Measurements from ENCODE around the gene FAU. TPM values are rescaled to one million over a fixed set of nuclear protein-coding genes. Genes with fewer than 3 reads are reported as not detected.
"Not testable (repeated sequence)": the region's sequence is repeated elsewhere in the genome, so short reads cannot be mapped to it uniquely, and the experiment has no call there.

The FAU gene
- total and polyA plus RNA-seq, 4 donors: 674 to 1,172 (median 921) TPM

DNA sequence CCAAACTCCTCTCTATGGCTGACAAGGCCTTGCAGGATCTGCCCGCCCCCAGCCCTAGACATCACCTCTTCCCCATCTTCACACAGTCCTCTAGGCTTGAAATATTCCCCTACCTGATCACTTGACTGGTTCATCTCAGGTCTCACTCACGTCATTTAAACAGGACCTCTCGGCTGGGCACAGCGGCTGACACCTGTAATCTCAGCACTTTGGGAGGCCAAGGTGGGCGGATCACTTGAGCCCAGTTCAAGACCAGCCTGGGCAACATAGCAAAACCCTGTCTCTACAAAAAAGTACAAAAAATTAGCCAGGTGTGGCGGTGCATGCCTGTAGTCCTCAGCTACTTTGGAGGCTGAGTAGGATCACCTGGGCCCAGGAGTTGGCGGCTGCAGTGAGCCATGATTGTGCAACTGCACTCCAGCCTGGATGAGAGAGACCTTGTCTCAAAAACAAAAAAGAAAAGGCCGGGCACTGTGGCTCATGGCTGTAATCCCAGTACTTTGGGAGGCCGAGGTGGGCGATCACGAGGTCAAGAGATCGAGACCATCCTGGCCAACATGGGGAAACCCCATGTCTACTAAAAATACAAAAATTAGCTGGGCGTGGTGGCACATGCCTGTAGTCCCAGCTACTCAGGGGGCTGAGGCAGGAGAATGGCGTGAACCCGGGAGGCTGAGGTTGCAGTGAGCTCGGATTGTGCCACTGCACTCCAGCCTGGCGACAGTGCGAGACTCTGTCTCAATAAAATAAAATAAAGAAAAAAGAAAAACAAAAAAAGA, 2.9 kb downstream of the FAU start:
- H3K36me3 ChIP-seq (ENCODE audit: control insufficient read depth in 1 of 2, insufficient read depth in 2 of 2, low read length in 1 of 2): not testable (repeated sequence)

DNA sequence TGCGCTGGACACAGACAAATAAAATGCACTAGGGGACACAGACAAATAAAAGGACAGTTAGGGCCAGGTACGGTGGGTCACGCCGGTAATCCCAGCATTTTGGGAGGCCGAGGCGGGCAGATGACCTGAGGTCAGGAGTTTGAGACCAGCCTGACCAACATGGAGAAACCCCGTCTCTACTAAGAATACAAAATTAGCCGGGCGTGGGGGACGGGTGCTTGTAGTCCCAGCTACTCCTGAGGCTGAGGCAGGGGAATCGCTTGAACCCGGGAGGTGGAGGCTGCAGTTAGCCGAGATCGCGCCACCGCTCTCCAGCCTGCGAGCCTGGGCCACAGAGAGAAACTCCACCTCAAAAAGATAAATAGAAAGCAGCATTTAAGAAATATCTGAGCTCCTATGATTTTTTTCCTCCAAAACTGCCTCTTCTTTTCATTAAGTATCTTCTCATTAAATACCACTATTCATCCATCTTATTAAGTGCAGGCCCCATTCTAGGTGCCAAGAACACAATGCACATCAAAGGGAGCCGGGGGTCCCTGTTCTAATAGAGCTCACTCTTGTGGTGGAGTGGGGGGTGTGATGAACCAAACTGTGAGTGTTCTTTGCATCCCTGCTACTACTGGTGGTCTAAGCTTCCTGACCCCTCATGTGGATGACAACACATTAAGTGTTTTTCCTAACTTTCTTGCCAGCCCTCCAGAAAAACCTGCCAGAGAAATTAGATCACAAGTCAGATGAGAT, 3.7 kb downstream of the FAU start:
- Histone ChIP-seq H3K9me3 (ENCODE audit: control insufficient read depth, low read length) (no peaks in the 10 kb centered on the region), H3K4me3 (ENCODE audit: low read length in 2 of 2) (no peak overlapping the region), H3K27me3 (ENCODE audit: control insufficient read depth in 1 of 2, insufficient read depth in 2 of 2, low read length in 1 of 2) (no peaks in the 10 kb centered on the region), H3K27ac (ENCODE audit: low read depth in 1 of 2, low read length in 2 of 2) (no peak overlapping the region), H3K36me3 (ENCODE audit: control insufficient read depth in 1 of 2, insufficient read depth in 2 of 2, low read length in 1 of 2) (no peaks in the 10 kb centered on the region), H3K4me1 (ENCODE audit: control insufficient read depth in 1 of 2, insufficient read depth in 2 of 2, low read length in 2 of 2) (no peaks in the 10 kb centered on the region)
- DNase-seq: peak in 1 of 2 donors; percentile 74
- intact Hi-C loops (cut with DNase I): loop anchor here in 1 of 2 donors (5.0 kb wide), 1 partner anchor 106 kb away; the partner anchor contains the start of gene ARL2
- no peak for ATAC-seq (ENCODE audit: low FRiP score)
- WGBS, 2 donors: 76 to 79% methylated on average over 18 of the region's 18 CpGs

More for the DNA sequence above, 2.9 kb downstream of the FAU start:
- intact Hi-C loops (cut with DNase I): loop anchor here in 1 of 2 donors (5.0 kb wide), 1 partner anchor 107 kb away; the partner anchor contains the start of gene ARL2
- not testable (repeated sequence) for H3K4me3 ChIP-seq (ENCODE audit: low read length in 2 of 2); H3K27ac ChIP-seq (ENCODE audit: low read depth in 1 of 2, low read length in 2 of 2); ATAC-seq (ENCODE audit: low FRiP score); DNase-seq; H3K9me3 ChIP-seq (ENCODE audit: control insufficient read depth, low read length); H3K4me1 ChIP-seq (ENCODE audit: control insufficient read depth in 1 of 2, insufficient read depth in 2 of 2, low read length in 2 of 2); H3K27me3 ChIP-seq (ENCODE audit: control insufficient read depth in 1 of 2, insufficient read depth in 2 of 2, low read length in 1 of 2)
- 86 to 88% methylated on average over 18 of the region's 18 CpGs for WGBS, 2 donors

DNA sequence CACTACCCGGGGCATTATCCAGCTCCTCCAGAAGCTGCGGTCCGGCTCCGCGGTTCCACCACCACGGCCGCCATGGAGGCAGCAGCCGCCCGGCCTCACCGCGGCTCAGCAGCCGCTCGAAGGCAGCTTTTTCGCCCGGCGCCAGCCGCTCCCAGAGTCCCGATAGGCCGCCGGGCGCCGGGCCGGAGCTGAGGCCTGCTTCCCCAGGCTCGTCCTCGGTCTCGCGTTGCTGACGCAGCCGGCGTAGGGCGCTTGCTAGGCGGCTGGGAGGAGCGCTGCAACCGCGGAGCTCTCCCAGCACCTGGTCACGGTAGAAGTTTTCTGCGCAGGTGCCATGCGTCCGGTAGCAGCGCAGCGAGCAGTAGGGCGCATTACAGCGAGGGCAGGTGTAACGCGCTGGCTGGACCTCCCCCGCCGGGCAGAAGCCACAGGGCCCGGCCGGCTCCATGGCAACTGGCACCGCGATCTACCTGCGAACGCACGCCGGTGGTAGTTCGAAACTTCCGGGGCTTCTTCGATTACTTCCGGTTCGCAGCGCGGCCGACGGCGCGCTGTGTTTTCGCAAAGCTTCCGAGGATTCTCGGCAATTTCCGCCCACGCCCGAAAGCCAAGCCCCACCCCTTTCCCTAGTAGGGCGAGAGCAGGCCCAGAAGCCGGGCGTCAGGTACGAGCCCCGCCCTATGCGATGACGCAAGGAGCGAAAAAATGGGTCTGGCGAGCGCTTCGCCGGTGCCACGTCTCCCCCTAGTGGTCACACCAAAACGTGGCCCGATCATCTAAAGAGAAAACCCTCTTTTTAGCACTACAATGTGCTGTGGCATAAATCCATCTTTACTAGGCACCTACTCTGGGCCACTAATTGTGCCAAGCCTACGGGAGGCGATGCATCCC, 4.5 kb downstream of the FAU start, which contains the start of gene ZNHIT2:
Gene ZNHIT2 (minus strand): TSS at position 496 of the 891 bp plus-strand sequence. CDS start 48 bp downstream, at position 448.
- ATAC-seq (ENCODE audit: low FRiP score) (peak; percentile 93), DNase-seq (peak; percentile 100)
- Histone ChIP-seq H3K4me3 (ENCODE audit: low read length in 2 of 2) (peak within 1 kb of the TSS; percentile 70 to 80), H3K4me1 (ENCODE audit: control insufficient read depth in 1 of 2, insufficient read depth in 2 of 2, low read length in 2 of 2) (no peaks in the 10 kb centered on the region), H3K36me3 (ENCODE audit: control insufficient read depth in 1 of 2, insufficient read depth in 2 of 2, low read length in 1 of 2) (no peaks in the 10 kb centered on the region), H3K27ac (ENCODE audit: low read depth in 1 of 2, low read length in 2 of 2) (peak within 1 kb of the TSS in 1 of 2 donors; percentile 71), H3K27me3 (ENCODE audit: control insufficient read depth in 1 of 2, insufficient read depth in 2 of 2, low read length in 1 of 2) (no peaks in the 10 kb centered on the region), H3K9me3 (ENCODE audit: control insufficient read depth, low read length) (no peaks in the 10 kb centered on the region)
- WGBS, 2 donors: 0% methylated on average over 87 to 89 of the region's 89 CpGs
- intact Hi-C loops (cut with DNase I): loop anchor here (2.0 to 5.0 kb wide), 3 partner anchors 63 to 105 kb away; partner anchors contain the start of genes ARL2 (in 2 of the 2) and CAPN1 (in 1 of the 2)

DNA sequence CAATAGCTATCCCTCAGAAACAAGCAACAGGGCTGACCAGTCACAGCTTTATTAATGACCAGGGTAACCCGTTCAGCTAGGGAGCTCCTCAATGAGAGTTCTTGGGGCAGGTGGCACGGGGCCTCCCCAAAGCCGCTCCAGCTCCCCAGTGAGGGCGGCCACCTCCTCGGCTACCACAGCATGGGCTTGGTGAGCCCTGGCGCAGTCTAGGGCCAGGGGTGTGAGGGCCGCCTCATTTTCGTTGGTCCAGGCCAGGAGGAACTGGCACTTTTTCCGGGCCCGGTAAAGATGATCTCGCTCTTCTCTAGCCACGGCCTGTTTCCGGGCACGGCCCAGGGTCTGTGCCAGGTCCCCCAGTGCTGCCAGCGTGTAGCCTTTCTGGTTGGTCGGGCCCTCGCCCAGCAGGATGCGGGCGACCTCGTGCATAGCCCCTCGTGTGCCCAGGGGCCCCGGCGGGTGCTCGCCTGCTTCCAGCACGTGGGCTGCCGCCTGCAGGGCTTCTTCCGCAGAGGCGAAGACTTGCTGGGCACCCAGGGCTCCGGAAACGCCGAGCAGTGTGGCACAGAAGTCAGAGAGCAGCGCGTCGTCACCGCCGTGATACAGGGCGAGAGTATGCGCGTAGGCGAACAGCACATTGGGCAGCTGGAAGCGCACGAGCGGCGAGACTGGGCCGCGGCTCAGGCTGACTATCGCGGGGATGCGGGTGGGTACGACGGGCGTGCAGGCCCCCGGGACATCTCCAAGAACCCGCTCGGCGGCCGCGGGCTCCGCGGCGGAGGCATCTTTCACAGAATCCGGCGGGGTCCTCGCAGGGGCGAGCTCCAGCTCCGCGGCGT, 5.3 kb downstream of the FAU start:
- ATAC-seq (ENCODE audit: low FRiP score): no peak
- Histone ChIP-seq H3K9me3 (ENCODE audit: control insufficient read depth, low read length) (no peaks in the 10 kb centered on the region), H3K4me3 (ENCODE audit: low read length in 2 of 2) (peak overlapping the region; percentile 70 to 80), H3K36me3 (ENCODE audit: control insufficient read depth in 1 of 2, insufficient read depth in 2 of 2, low read length in 1 of 2) (no peaks in the 10 kb centered on the region), H3K27me3 (ENCODE audit: control insufficient read depth in 1 of 2, insufficient read depth in 2 of 2, low read length in 1 of 2) (no peaks in the 10 kb centered on the region), H3K27ac (ENCODE audit: low read depth in 1 of 2, low read length in 2 of 2) (peak overlapping the region in 1 of 2 donors; percentile 71), H3K4me1 (ENCODE audit: control insufficient read depth in 1 of 2, insufficient read depth in 2 of 2, low read length in 2 of 2) (no peaks in the 10 kb centered on the region)
- peak in 1 of 2 donors; percentile 86 for DNase-seq
- intact Hi-C loops (cut with DNase I): loop anchor here (2.0 to 5.0 kb wide), 3 partner anchors 64 to 104 kb away; partner anchors contain the start of genes ARL2 (in 2 of the 2) and CAPN1 (in 1 of the 2)
- WGBS, 2 donors: 13 to 14% methylated on average over 68 of the region's 68 CpGs

DNA sequence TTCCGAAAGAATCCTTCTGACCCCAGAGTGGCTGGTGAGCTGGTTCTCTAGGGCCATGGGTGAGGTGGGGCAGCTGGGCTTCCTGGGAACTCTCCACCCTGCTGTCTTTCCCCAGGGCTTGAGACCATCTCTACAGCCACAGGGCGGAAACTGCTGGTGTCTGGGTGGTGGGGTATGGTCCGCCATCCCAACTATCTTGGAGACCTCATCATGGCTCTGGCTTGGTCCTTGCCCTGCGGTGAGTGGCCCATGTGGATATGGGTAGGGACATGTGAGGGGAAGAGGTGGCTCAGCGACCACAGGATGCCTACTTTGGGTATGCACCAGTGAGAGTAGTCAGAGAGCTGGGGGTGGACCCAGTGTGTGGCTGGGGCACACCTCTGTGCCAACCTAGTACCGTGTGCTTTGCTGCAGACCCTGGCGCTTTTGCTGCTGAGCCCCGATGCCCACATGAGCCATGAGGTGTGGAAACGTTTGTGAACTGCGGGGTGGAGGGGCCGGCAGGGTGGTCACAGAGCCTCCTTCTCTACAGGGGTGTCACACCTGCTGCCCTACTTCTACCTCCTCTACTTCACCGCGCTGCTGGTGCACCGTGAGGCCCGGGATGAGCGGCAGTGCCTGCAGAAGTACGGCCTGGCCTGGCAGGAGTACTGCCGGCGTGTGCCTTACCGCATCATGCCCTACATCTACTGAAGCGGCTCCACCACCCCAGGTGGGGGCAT, 6.4 kb downstream of the FAU start:
- H3K4me1 ChIP-seq (ENCODE audit: control insufficient read depth in 1 of 2, insufficient read depth in 2 of 2, low read length in 2 of 2): no peaks in the 10 kb centered on the region
- ATAC-seq (ENCODE audit: low FRiP score) (no peak), DNase-seq (no peak)
- H3K9me3 ChIP-seq (ENCODE audit: control insufficient read depth, low read length): no peaks in the 10 kb centered on the region
- no peak overlapping the region for H3K27ac ChIP-seq (ENCODE audit: low read depth in 1 of 2, low read length in 2 of 2)
- no peak overlapping the region for H3K4me3 ChIP-seq (ENCODE audit: low read length in 2 of 2)
- WGBS, 2 donors: 91% methylated on average over 21 of the region's 21 CpGs
- H3K27me3 ChIP-seq (ENCODE audit: control insufficient read depth in 1 of 2, insufficient read depth in 2 of 2, low read length in 1 of 2): no peaks in the 10 kb centered on the region
- H3K36me3 ChIP-seq (ENCODE audit: control insufficient read depth in 1 of 2, insufficient read depth in 2 of 2, low read length in 1 of 2): no peaks in the 10 kb centered on the region
- intact Hi-C loops (cut with DNase I): loop anchor here (2.0 to 5.0 kb wide), 3 partner anchors 65 to 103 kb away; partner anchors contain the start of genes ARL2 (in 2 of the 2) and CAPN1 (in 1 of the 2)

DNA sequence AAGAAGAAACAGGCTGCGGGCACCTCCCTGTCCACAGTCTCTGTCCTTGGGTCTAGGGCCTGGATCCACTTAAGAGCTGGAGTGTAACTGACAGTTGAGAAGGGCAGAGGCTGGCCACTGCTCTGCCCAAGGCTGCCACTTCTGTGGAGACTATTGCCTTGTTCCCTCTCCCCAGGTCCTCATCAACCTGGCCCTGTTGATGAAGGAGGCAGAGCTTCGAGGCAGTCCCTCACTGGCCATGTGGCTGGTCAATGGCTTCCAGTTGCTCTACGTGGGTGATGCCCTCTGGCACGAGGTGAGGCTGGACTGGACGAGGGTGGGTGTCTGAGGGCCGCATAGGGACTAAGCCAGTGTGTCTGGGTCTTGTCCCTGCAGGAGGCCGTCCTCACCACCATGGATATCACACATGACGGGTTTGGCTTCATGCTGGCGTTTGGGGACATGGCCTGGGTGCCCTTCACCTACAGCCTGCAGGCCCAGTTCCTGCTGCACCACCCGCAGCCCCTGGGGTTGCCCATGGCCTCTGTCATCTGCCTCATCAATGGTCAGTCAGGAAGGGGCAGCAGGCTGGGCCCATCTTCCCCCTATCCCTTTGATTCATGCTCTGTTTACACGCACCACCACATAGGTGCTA, 7.3 kb downstream of the FAU start:
- no peaks in the 10 kb centered on the region for H3K9me3 ChIP-seq (ENCODE audit: control insufficient read depth, low read length)
- H3K4me3 ChIP-seq (ENCODE audit: low read length in 2 of 2): no peak overlapping the region
- H3K36me3 ChIP-seq (ENCODE audit: control insufficient read depth in 1 of 2, insufficient read depth in 2 of 2, low read length in 1 of 2): no peaks in the 10 kb centered on the region
- ATAC-seq (ENCODE audit: low FRiP score): no peak
- H3K27ac ChIP-seq (ENCODE audit: low read depth in 1 of 2, low read length in 2 of 2): no peak overlapping the region
- no peak for DNase-seq
- WGBS, 2 donors: 83% methylated on average over 11 of the region's 11 CpGs
- no peaks in the 10 kb centered on the region for H3K27me3 ChIP-seq (ENCODE audit: control insufficient read depth in 1 of 2, insufficient read depth in 2 of 2, low read length in 1 of 2)
- intact Hi-C loops (cut with DNase I): loop anchor here in 1 of 2 donors (5.0 kb wide), 1 partner anchor 102 kb away; the partner anchor contains the start of gene ARL2
- no peaks in the 10 kb centered on the region for H3K4me1 ChIP-seq (ENCODE audit: control insufficient read depth in 1 of 2, insufficient read depth in 2 of 2, low read length in 2 of 2)

DNA sequence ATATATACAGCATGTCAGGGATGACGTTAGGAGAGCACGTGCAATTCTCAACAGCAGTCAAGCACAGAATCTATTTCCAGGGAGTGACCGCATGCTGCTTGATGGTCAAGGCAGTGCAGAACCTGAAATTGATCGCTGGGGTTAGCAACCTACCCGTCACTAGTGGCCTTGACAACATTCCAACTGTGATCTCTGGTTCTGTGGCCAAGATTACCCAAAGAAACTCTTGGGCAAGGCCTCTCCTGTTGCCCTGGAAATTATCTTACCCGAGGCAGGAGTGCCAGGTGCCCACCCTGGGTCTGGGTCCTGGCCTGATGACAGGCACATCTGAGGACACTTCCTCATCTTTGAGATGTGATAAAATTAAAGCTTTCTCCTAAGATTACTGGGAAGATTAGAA, 8.1 kb downstream of the FAU start:
- intact Hi-C loops (cut with DNase I): no loop called here
- Histone ChIP-seq H3K36me3 (ENCODE audit: control insufficient read depth in 1 of 2, insufficient read depth in 2 of 2, low read length in 1 of 2) (no peaks in the 10 kb centered on the region), H3K4me1 (ENCODE audit: control insufficient read depth in 1 of 2, insufficient read depth in 2 of 2, low read length in 2 of 2) (no peaks in the 10 kb centered on the region), H3K27ac (ENCODE audit: low read depth in 1 of 2, low read length in 2 of 2) (no peak overlapping the region), H3K27me3 (ENCODE audit: control insufficient read depth in 1 of 2, insufficient read depth in 2 of 2, low read length in 1 of 2) (no peaks in the 10 kb centered on the region), H3K4me3 (ENCODE audit: low read length in 2 of 2) (no peak overlapping the region), H3K9me3 (ENCODE audit: control insufficient read depth, low read length) (no peaks in the 10 kb centered on the region)
- no peak for ATAC-seq (ENCODE audit: low FRiP score)
- 55 to 59% methylated on average over 6 of the region's 6 CpGs for WGBS, 2 donors
- DNase-seq: no peak
